KMS-11 (cell line): Measurements from ENCODE around the gene SIRT6.
"Not testable (repeated sequence)": the region's sequence is repeated elsewhere in the genome, so short reads cannot be mapped to it uniquely, and the experiment has no call there.

Source experiments
- H2AFZ ChIP-seq: fragments of 200-600 bp; sonication (generic); 2 replicates; pipeline ENCODE4 v1.6.1; 2016; ENCODE audit warnings: antibody characterized with exemption, mixed run types, low read depth
- H3K27ac ChIP-seq: fragments of 200-600 bp; sonication (generic); 2 replicates; pipeline ENCODE4 v1.6.1; 2016; ENCODE audit warnings: mild to moderate bottlenecking, mixed run types
- H3K27me3 ChIP-seq: fragments of 200-600 bp; sonication (generic); 2 replicates; pipeline ENCODE4 v1.6.1; 2017; ENCODE audit warnings: mild to moderate bottlenecking, low read depth, mixed run types, moderate library complexity; ENCODE audit not compliant: insufficient read depth
- H3K36me3 ChIP-seq: fragments of 200-600 bp; sonication (generic); 2 replicates; pipeline ENCODE4 v1.6.1; 2017; ENCODE audit warnings: mild to moderate bottlenecking, mixed run types; ENCODE audit not compliant: insufficient read depth
- H3K4me1 ChIP-seq: fragments of 200-600 bp; sonication (generic); 2 replicates; pipeline ENCODE4 v1.6.1; 2016; ENCODE audit warnings: mild to moderate bottlenecking, low read depth, mixed run types; ENCODE audit not compliant: poor library complexity, severe bottlenecking
- H3K4me2 ChIP-seq: fragments of 200-600 bp; sonication (generic); 2 replicates; pipeline ENCODE4 v1.7.0; 2016; ENCODE audit warnings: mild to moderate bottlenecking, mixed run types
- H3K4me3 ChIP-seq: fragments of 200-600 bp; sonication (generic); IDR thresholded peaks from 2 replicates; pipeline ENCODE4 v1.6.1; 2017; ENCODE audit warnings: low read depth, low read length, mixed read lengths; ENCODE audit not compliant: insufficient read depth
- H3K79me2 ChIP-seq: fragments of 200-600 bp; sonication (generic); 2 replicates; pipeline ENCODE4 v1.6.1; 2016; ENCODE audit warnings: low read depth, mixed run types; ENCODE audit not compliant: insufficient read depth
- H3K9ac ChIP-seq: fragments of 200-600 bp; sonication (generic); 2 replicates; pipeline ENCODE4 v1.6.1; 2016; ENCODE audit warnings: mild to moderate bottlenecking, mixed run types
- H4K20me1 ChIP-seq: fragments of 200-600 bp; sonication (generic); 2 replicates; pipeline ENCODE4 v1.6.1; 2016; ENCODE audit warnings: mild to moderate bottlenecking, mixed run types; ENCODE audit not compliant: insufficient read depth
- CTCF ChIP-seq: fragments of 200-600 bp; sonication (generic); conservative IDR thresholded peaks from 2 replicates; pipeline ENCODE4 v1.6.1; 2017; ENCODE audit warnings: low read depth, mild to moderate bottlenecking, antibody characterized with exemption, low read length, moderate library complexity, mixed read lengths

Gene SIRT6

GRCh38 chr19:4194353-4194752, 12.0 kb upstream of the SIRT6 start:
- peaks cover 58% of the 10 kb centered on the region for H3K27me3 ChIP-seq
- no peaks in the 10 kb centered on the region for H3K79me2 ChIP-seq
- no peak overlapping the region for H3K4me3 ChIP-seq
- no peak overlapping the region for H3K27ac ChIP-seq
- no peak overlapping the region for H3K9ac ChIP-seq
- TF ChIP-seq CTCF, result no peak
- H3K4me2 ChIP-seq, result no peak overlapping the region
- no peaks in the 10 kb centered on the region for H3K4me1 ChIP-seq
- H4K20me1 ChIP-seq, result no peaks in the 10 kb centered on the region
- H3K36me3 ChIP-seq, result no peaks in the 10 kb centered on the region
- no peak overlapping the region for H2AFZ ChIP-seq

- H3K4me1 ChIP-seq, H3K9ac ChIP-seq, H3K4me2 ChIP-seq, H3K36me3 ChIP-seq, H3K4me3 ChIP-seq, H3K27ac ChIP-seq, H3K79me2 ChIP-seq, H4K20me1 ChIP-seq, H2AFZ ChIP-seq: not testable (repeated sequence)
- peaks cover 61% of the 10 kb centered on the region for H3K27me3 ChIP-seq
Observed at GRCh38 chr19:4192537-4192936, 10.2 kb upstream of the SIRT6 start.

GRCh38 chr19:4189641-4190040, 7.3 kb upstream of the SIRT6 start:
- no peaks in the 10 kb centered on the region for H3K4me1 ChIP-seq
- H3K9ac ChIP-seq, result no peak overlapping the region
- no peaks in the 10 kb centered on the region for H3K79me2 ChIP-seq
- TF ChIP-seq CTCF, result no peak
- no peak overlapping the region for H3K4me3 ChIP-seq
- no peak overlapping the region for H3K4me2 ChIP-seq
- H4K20me1 ChIP-seq, result no peaks in the 10 kb centered on the region
- peaks cover 53% of the 10 kb centered on the region for H3K27me3 ChIP-seq
- H3K27ac ChIP-seq, result no peak overlapping the region
- H2AFZ ChIP-seq, result no peak overlapping the region
- no peaks in the 10 kb centered on the region for H3K36me3 ChIP-seq

GRCh38 chr19:4187313-4188122, 5.2 kb upstream of the SIRT6 start:
- Histone ChIP-seq H2AFZ (no peak overlapping the region), H3K79me2 (no peaks in the 10 kb centered on the region), H3K27me3 (peaks cover 36% of the 10 kb centered on the region), H4K20me1 (no peaks in the 10 kb centered on the region), H3K4me3 (no peak overlapping the region), H3K36me3 (no peaks in the 10 kb centered on the region), H3K4me1 (peaks cover 4% of the 10 kb centered on the region), H3K9ac (no peak overlapping the region), H3K4me2 (no peak overlapping the region), H3K27ac (no peak overlapping the region)
- TF ChIP-seq CTCF, result no peak
